PC-3 (cell line): ENCODE results near the gene CAPN3.

Experiments used
- CTCF ChIP-seq: fragments of 300-600 bp; sonication (generic); conservative IDR thresholded peaks from 2 replicates; pipeline ENCODE4 v1.5.1; 2017; ENCODE audit warnings: antibody characterized with exemption, low read depth, mild to moderate bottlenecking, low read length
- EZH2 ChIP-seq: fragments of 300-600 bp; sonication (generic); IDR thresholded peaks from one replicate; pipeline ENCODE4 v1.6.1; 2017; ENCODE audit warnings: antibody characterized with exemption, mild to moderate bottlenecking, low read length; ENCODE audit not compliant: unreplicated experiment
- EZH2phosphoT487 ChIP-seq: fragments of 300-600 bp; sonication (generic); IDR thresholded peaks from 2 replicates; pipeline ENCODE4 v1.6.1; 2018; ENCODE audit warnings: mild to moderate bottlenecking, antibody characterized with exemption, low read length, borderline replicate concordance

GRCh38 chr15:42408178-42408577, 48.9 kb downstream of the CAPN3 start:
- no peak for TF ChIP-seq CTCF
- no peak for TF ChIP-seq EZH2phosphoT487
- no peak for TF ChIP-seq EZH2
